Smooth muscle cell of the coronary artery (primary cell): ENCODE data around the gene GATM. TPM values are rescaled to one million over a fixed set of nuclear protein-coding genes. Genes with fewer than 3 reads are reported as not detected.

Experiments
- total RNA-seq: library from RNA; depleted of rRNA; stranded (reverse); fragments of >200 nt; gene quantifications from 2 replicates; pipeline ENCODE4 v1.2.3, GENCODE V29; 2014; ENCODE audit warnings: low replicate concordance

GATM gene
- total RNA-seq: 0.12 and 0.30 TPM in 2 replicates

GRCh38 chr15:45378149-45378912 is at the start of gene GATM:
TSS of gene GATM (minus strand) at chr15:45378544. CDS start at chr15:45378453, 91 bp downstream.

Other genes with a start within 250 kb of the GATM start
- gene DUOXA1, start 248.7 kb downstream of the GATM start, total RNA-seq: 0.59 TPM in 1 of 2 replicates, not detected in the other
- gene DUOX1, start 248.6 kb downstream of the GATM start, total RNA-seq: 0.08 and 0.59 TPM in 2 replicates
- 1.3 and 1.7 TPM in 2 replicates for gene SHF, start 190.6 kb downstream of the GATM start, total RNA-seq
- gene SLC28A2, start 126.3 kb downstream of the GATM start, total RNA-seq: not detected in 2 replicates
- gene SLC30A4, start 144.2 kb upstream of the GATM start, total RNA-seq: 6.2 and 7.8 TPM in 2 replicates
- gene BLOC1S6, start 208.8 kb upstream of the GATM start, total RNA-seq: 44.5 and 76.7 TPM in 2 replicates